ENCODE measurements around the gene SLC66A1. TPM values are rescaled to one million over a fixed set of nuclear protein-coding genes. Genes with fewer than 3 reads are reported as not detected.

SLC66A1 gene
- total and polyA plus RNA-seq, 9 of the 15 experiments (the other 6 are each of a cell fraction or from before 2014, with no cell fraction given): 1.2 to 40.8 (median 18.6) TPM

DNA sequence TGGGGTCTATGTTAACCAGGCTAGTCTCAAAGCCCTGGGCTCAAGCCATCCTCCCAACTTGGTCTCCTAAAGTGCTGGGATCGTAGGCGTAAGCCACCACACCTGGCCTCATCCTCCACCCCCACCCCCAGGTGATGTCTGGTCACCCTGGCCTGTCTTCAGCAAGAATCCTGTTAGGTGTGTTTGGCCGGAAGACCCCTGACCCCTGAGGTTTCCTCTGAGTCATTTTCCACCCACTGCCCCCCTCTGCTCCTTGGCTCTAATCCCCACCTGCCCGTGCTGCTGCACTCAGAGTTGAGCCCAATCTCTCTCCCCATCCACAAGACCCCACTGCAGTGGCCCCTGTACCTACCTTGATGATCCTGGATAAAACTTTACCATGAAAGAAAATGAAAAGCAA lies 25.2 kb downstream of the SLC66A1 start:
- Histone ChIP-seq H3K27ac (ENCODE audit: extremely low read depth, low read depth, low read length) (no peak overlapping the region), H3K4me2 (ENCODE audit: insufficient read depth, low read length) (no peak overlapping the region), H3K79me2 (ENCODE audit: control insufficient read depth, insufficient read depth, low read length) (no peaks in the 10 kb centered on the region), H3K9me3 (replicated peaks; ENCODE audit: control insufficient read depth, insufficient read depth, low read depth, low read length) (no peaks in the 10 kb centered on the region), H3K27me3 (ENCODE audit: control insufficient read depth in 2 of 2, insufficient read depth in 2 of 2, low read length in 2 of 2) (no peaks in the 10 kb centered on the region), H3K9ac (ENCODE audit: insufficient read depth in 1 of 2, low read depth in 2 of 2, low read length in 2 of 2) (no peak overlapping the region), H4K20me1 (replicated peaks; ENCODE audit: control insufficient read depth, insufficient read depth, low read length) (peaks cover 11% of the 10 kb centered on the region; the same call in 1 of the 2 replicates), H3K4me1 (replicated peaks in 1 of 2; ENCODE audit: control insufficient read depth in 2 of 2, insufficient read depth in 2 of 2, low read length in 2 of 2) (peaks cover 4 to 28% of the 10 kb centered on the region in 2 experiments; a peak in 4 of 5 replicates), H2AFZ (ENCODE audit: low read depth, low read length) (no peak overlapping the region), H3K4me3 (no peak overlapping the region), H3K9me1 (ENCODE audit: control insufficient read depth, insufficient read depth, low read length) (peaks cover 11% of the 10 kb centered on the region), H3K36me3 (ENCODE audit: control insufficient read depth, insufficient read depth, low read length) (peaks cover 18% of the 10 kb centered on the region; the same call in 2 of the 3 replicates)
- BruUV-seq (replicated peaks): no TSS peak
- WGBS (ENCODE audit: insufficient coverage, low coverage, missing lambda C conversion rate): 84% methylated on average over 4 of the region's 4 CpGs
- intact Hi-C loops (cut with micrococcal nuclease) (loop anchor here (5.0 kb wide), 1 partner anchor 85 kb away; the partner anchor contains the start of genes EMC1 and MRTO4), in situ Hi-C loops (cut with MboI) (no loop called here)
- TF ChIP-seq IFI16 (CRISPR knock-in tag; IDR thresholded peaks at IDR 0.05) (no peak), TCFL5 (CRISPR knock-in tag; conservative IDR thresholded peaks at IDR 0.05) (no peak), HCFC1 (IDR thresholded peaks at IDR 0.05; ENCODE audit: low read depth, low read length) (no peak), HIVEP1 (CRISPR knock-in tag; IDR thresholded peaks at IDR 0.05) (no peak), ATF1 (CRISPR knock-in tag; IDR thresholded peaks at IDR 0.05) (no peak), ATF1 (tag; IDR thresholded peaks at IDR 0.05) (no peak), RBM14 (IDR thresholded peaks at IDR 0.05; ENCODE audit: borderline replicate concordance, insufficient read depth, low read depth, low read length) (no peak), NR1H2 (CRISPR knock-in tag; IDR thresholded peaks at IDR 0.05) (no peak), ZSCAN29 (IDR thresholded peaks at IDR 0.05) (no peak), RHOXF2B (CRISPR knock-in tag; conservative IDR thresholded peaks at IDR 0.05) (no peak)
- TF ChIP-seq, protein P1, sequence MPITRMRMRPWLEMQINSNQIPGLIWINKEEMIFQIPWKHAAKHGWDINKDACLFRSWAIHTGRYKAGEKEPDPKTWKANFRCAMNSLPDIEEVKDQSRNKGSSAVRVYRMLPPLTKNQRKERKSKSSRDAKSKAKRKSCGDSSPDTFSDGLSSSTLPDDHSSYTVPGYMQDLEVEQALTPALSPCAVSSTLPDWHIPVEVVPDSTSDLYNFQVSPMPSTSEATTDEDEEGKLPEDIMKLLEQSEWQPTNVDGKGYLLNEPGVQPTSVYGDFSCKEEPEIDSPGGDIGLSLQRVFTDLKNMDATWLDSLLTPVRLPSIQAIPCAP (CRISPR knock-in tag; IDR thresholded peaks at IDR 0.05; ENCODE audit: borderline replicate concordance): no peak
- TF ChIP-seq, protein P2, sequence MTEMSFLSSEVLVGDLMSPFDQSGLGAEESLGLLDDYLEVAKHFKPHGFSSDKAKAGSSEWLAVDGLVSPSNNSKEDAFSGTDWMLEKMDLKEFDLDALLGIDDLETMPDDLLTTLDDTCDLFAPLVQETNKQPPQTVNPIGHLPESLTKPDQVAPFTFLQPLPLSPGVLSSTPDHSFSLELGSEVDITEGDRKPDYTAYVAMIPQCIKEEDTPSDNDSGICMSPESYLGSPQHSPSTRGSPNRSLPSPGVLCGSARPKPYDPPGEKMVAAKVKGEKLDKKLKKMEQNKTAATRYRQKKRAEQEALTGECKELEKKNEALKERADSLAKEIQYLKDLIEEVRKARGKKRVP (CRISPR knock-in tag; IDR thresholded peaks at IDR 0.05): no peak
- no peak for ATAC-seq
- POLR2A ChIA-PET: no interaction called here
- FAIRE-seq: no peak
- DNase-seq (ENCODE audit: extremely low read depth in 1 of 4, low spot score in 3 of 4): no peak
- CTCF ChIA-PET (ENCODE audit: low intra/inter-chr PET ratio): interaction anchor here (0.7 kb wide), 1 partner anchor 103 kb away, joined by 8 read pairs; no protein-coding TSS in a partner anchor

Data from K562 (cell line).